SU-DHL-6 (cell line): ENCODE data around the gene AKR1D1.

Source experiments
- EZH2phosphoT487 ChIP-seq: fragments of 200-600 bp; sonication (generic), shearing (Covaris generic); conservative IDR thresholded peaks from 2 replicates; pipeline ENCODE4 v1.6.1; 2018; ENCODE audit warnings: mild to moderate bottlenecking, antibody characterized with exemption, low read length, moderate library complexity, mixed read lengths
- TF ChIP-seq, protein P1 (sequence below): fragments of 200-600 bp; sonication (generic); IDR thresholded peaks from one replicate; pipeline ENCODE4 v1.5.1; 2017; ENCODE audit warnings: antibody characterized with exemption, mild to moderate bottlenecking, low read length, moderate library complexity; ENCODE audit not compliant: insufficient read depth, poor library complexity, severe bottlenecking

DNA sequence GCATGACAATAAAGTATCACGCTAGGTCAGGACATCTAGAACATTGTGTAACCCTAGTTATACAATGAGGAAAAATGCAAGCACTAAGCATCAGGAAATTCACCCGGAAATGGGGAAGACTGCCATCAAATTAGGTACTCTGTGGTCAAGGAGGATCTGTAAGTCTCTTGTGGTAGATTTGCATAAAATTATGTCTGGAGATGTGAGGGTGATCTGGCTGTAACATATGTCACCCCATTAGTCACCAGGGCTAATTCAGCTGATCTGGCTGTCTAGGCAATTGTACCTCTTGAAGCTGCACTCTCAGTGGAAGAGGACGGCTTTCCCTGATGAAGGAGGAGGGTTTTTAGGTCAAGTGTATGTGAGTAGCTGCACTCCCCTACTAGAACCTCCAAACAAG lies 14.8 kb downstream of the AKR1D1 start:
- TF ChIP-seq, protein P1, sequence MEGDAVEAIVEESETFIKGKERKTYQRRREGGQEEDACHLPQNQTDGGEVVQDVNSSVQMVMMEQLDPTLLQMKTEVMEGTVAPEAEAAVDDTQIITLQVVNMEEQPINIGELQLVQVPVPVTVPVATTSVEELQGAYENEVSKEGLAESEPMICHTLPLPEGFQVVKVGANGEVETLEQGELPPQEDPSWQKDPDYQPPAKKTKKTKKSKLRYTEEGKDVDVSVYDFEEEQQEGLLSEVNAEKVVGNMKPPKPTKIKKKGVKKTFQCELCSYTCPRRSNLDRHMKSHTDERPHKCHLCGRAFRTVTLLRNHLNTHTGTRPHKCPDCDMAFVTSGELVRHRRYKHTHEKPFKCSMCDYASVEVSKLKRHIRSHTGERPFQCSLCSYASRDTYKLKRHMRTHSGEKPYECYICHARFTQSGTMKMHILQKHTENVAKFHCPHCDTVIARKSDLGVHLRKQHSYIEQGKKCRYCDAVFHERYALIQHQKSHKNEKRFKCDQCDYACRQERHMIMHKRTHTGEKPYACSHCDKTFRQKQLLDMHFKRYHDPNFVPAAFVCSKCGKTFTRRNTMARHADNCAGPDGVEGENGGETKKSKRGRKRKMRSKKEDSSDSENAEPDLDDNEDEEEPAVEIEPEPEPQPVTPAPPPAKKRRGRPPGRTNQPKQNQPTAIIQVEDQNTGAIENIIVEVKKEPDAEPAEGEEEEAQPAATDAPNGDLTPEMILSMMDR: no peak
- no peak for TF ChIP-seq EZH2phosphoT487
